Esophagus squamous epithelium (tissue), 5 donors: Measurements from ENCODE around the gene ANXA2. TPM values are rescaled to one million over a fixed set of nuclear protein-coding genes. Genes with fewer than 3 reads are reported as not detected.

Source experiments
- DNase-seq: peaks from one replicate; lab custom pipeline; 2025; lab: John Stamatoyannopoulos, UW
- H3K27ac ChIP-seq, 4 donors: fragments of 200-600 bp; sonication (generic); one replicate each; pipeline ENCODE4 v1.5.1; 2016 to 2019; ENCODE audit warnings: mild to moderate bottlenecking in 1 of 4
- H3K27me3 ChIP-seq, 4 donors: fragments of 200-600 bp; sonication (generic); 1 replicate in 3 of 4; 2 replicates in 1 of 4; pipeline versions ENCODE4 v1.5.1 to v1.6.0; 2017 to 2021; ENCODE audit warnings: antibody characterized with exemption in 1 of 4
- H3K36me3 ChIP-seq, 3 donors: fragments of 200-600 bp; sonication (generic); one replicate each; pipeline ENCODE4 v1.5.1; 2016 to 2019
- H3K4me1 ChIP-seq, 3 donors: fragments of 200-600 bp; sonication (generic); one replicate each; pipeline ENCODE4 v1.5.1; 2017 to 2019
- H3K4me3 ChIP-seq, 4 donors: fragments of 200-600 bp; sonication (generic); 1 replicate in 3 of 4; 2 replicates in 1 of 4; pipeline ENCODE4 v1.5.1; 2016 to 2019; ENCODE audit warnings: mild to moderate bottlenecking in 2 of 4, moderate library complexity in 1 of 4
- H3K9me3 ChIP-seq, 3 donors: fragments of 200-600 bp; sonication (generic); one replicate each; pipeline ENCODE4 v1.5.1; 2016 to 2019
- CTCF ChIP-seq, 6 experiments: fragments of 450-650 bp in 4 of 6; fragments of 200-600 bp in 2 of 6; sonication (generic) in 2 of 6; IDR thresholded peaks; one replicate each; pipeline ENCODE4 v1.5.1; 2016 to 2019; ENCODE audit warnings: antibody characterized with exemption in 6 of 6, mild to moderate bottlenecking in 4 of 6, moderate library complexity in 4 of 6
- POLR2A ChIP-seq, 4 donors: fragments of 450-650 bp; IDR thresholded peaks; one replicate each; pipeline ENCODE4 v1.6.1; 2017; ENCODE audit warnings: antibody characterized with exemption in 4 of 4, mild to moderate bottlenecking in 4 of 4, moderate library complexity in 3 of 4
- WGBS, 2 donors: methylation state at CpG; one replicate each; pipeline ENCODE4 v1.1.5; 2018; 5-methylcytosine and 5-hydroxymethylcytosine counted together
- intact Hi-C: fragments of 100-400 bp; cut with DNase I; formaldehyde crosslinking; loops from one replicate; pipeline ENCODE4 v1.15.0; 2022
- total RNA-seq, 4 donors: library from RNA; depleted of rRNA; stranded (reverse); fragments of >200 nt; gene quantifications; one replicate each; pipeline ENCODE4 v1.1.0, GENCODE V29; 2016
- donor health status: DM: yes; HTN: yes; CAD: no.

The ANXA2 gene
- total RNA-seq, 4 donors from 2014 or later: 2,116 to 2,445 (median 2,399) TPM

GRCh38 chr15:60438646-60439045 is 40.9 kb upstream of the ANXA2 start:
- H3K4me3 ChIP-seq: no peak overlapping the region
- no peaks in the 10 kb centered on the region for H3K4me1 ChIP-seq
- H3K36me3 ChIP-seq: peaks cover 0 to 68% (median 0%) of the 10 kb centered on the region in 3 donors
- no peaks in the 10 kb centered on the region for H3K9me3 ChIP-seq
- TF ChIP-seq POLR2A (IDR thresholded peaks at IDR 0.05): no peak
- no peak for TF ChIP-seq CTCF (IDR thresholded peaks at IDR 0.05)
- DNase-seq: no peak
- 86 to 100% methylated on average over 1 of the region's 1 CpG for WGBS, 2 donors
- intact Hi-C loops: no loop called here
- no peak overlapping the region for H3K27ac ChIP-seq
- no peaks in the 10 kb centered on the region for H3K27me3 ChIP-seq

- Histone ChIP-seq H3K27ac (no peak overlapping the region), H3K4me3 (no peak overlapping the region), H3K4me1 (peaks cover 0 to 22% (median 6%) of the 10 kb centered on the region in 3 donors), H3K36me3 (peaks cover 0 to 49% (median 0%) of the 10 kb centered on the region in 3 donors), H3K27me3 (no peaks in the 10 kb centered on the region), H3K9me3 (no peaks in the 10 kb centered on the region)
- no peak for TF ChIP-seq CTCF (IDR thresholded peaks at IDR 0.05)
- no peak for TF ChIP-seq POLR2A (IDR thresholded peaks at IDR 0.05)
- 95 to 100% methylated on average over 1 of the region's 1 CpG for WGBS, 2 donors
- no peak for DNase-seq
- intact Hi-C loops: no loop called here
Observed at GRCh38 chr15:60428935-60429334, 31.1 kb upstream of the ANXA2 start.

GRCh38 chr15:60426870-60427508 is 29.2 kb upstream of the ANXA2 start:
- WGBS, 2 donors: 11 to 23% methylated on average over 2 of the region's 2 CpGs
- intact Hi-C loops: no loop called here
- TF ChIP-seq POLR2A (IDR thresholded peaks at IDR 0.05): no peak
- TF ChIP-seq CTCF (IDR thresholded peaks at IDR 0.05): no peak
- DNase-seq: no peak
- Histone ChIP-seq H3K9me3 (no peaks in the 10 kb centered on the region), H3K27ac (peak overlapping the region in 3 of 4 donors; percentile 54 to 73 (median 70)), H3K4me1 (peaks cover 4 to 41% (median 9%) of the 10 kb centered on the region in 3 donors), H3K4me3 (no peak overlapping the region), H3K27me3 (no peaks in the 10 kb centered on the region), H3K36me3 (peaks cover 0 to 40% (median 0%) of the 10 kb centered on the region in 3 donors)

GRCh38 chr15:60425461-60425860 is 27.7 kb upstream of the ANXA2 start:
- Histone ChIP-seq H3K27ac (no peak overlapping the region), H3K4me1 (peaks cover 4 to 51% (median 10%) of the 10 kb centered on the region in 3 donors), H3K27me3 (no peaks in the 10 kb centered on the region), H3K4me3 (no peak overlapping the region), H3K36me3 (peaks cover 0 to 27% (median 0%) of the 10 kb centered on the region in 3 donors), H3K9me3 (no peaks in the 10 kb centered on the region)
- intact Hi-C loops: no loop called here
- no peak for DNase-seq
- 85 to 93% methylated on average over 2 of the region's 2 CpGs for WGBS, 2 donors
- TF ChIP-seq CTCF (IDR thresholded peaks at IDR 0.05) (no peak), POLR2A (IDR thresholded peaks at IDR 0.05) (no peak)

GRCh38 chr15:60424006-60424405 is 26.2 kb upstream of the ANXA2 start:
- Histone ChIP-seq H3K27me3 (no peaks in the 10 kb centered on the region), H3K9me3 (no peaks in the 10 kb centered on the region), H3K4me1 (peaks cover 4 to 65% (median 10%) of the 10 kb centered on the region in 3 donors), H3K36me3 (peaks cover 0 to 27% (median 0%) of the 10 kb centered on the region in 3 donors), H3K4me3 (no peak overlapping the region), H3K27ac (peak overlapping the region in 1 of 4 donors; percentile 1)
- TF ChIP-seq POLR2A (IDR thresholded peaks at IDR 0.05) (no peak), CTCF (IDR thresholded peaks at IDR 0.05) (no peak)
- 86 to 100% methylated on average over 1 of the region's 1 CpG for WGBS, 2 donors
- intact Hi-C loops: no loop called here
- DNase-seq: no peak
